ENCODE results near the gene FAM76B. TPM values are rescaled to one million over a fixed set of nuclear protein-coding genes. Genes with fewer than 3 reads are reported as not detected.
"Not testable (repeated sequence)": the region's sequence is repeated elsewhere in the genome, so short reads cannot be mapped to it uniquely, and the experiment has no call there.

The FAM76B gene
- polyA plus RNA-seq, 1 donor (not counting 4 experiments of a cell fraction or from before 2014, with no cell fraction given): 17.4 TPM

DNA sequence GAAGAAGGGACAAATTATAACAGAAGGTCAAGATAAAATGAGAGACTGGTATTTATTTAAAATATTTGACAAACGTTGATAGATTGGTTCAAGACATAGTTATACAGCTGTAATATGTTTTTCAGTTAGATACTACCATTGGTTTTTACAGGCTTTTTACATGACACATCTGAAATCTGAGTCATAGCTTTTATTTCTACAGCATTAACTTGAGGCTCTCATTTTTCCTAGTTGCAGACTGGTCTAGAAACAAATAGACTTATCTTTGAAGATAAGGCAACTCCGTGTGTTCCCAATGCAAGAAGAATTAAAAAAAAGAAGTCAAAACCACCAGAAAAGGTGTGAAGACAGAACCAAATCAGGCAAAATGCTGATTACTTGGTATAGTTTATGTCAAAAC lies 32.1 kb upstream of the FAM76B start:
- H3K36me3 ChIP-seq (ENCODE audit: control insufficient read depth in 2 of 2, extremely low read depth in 1 of 2, insufficient read depth in 2 of 2, low read length in 2 of 2): peaks cover 1 to 10% of the 10 kb centered on the region in 2 experiments
- no peak for FAIRE-seq

DNA sequence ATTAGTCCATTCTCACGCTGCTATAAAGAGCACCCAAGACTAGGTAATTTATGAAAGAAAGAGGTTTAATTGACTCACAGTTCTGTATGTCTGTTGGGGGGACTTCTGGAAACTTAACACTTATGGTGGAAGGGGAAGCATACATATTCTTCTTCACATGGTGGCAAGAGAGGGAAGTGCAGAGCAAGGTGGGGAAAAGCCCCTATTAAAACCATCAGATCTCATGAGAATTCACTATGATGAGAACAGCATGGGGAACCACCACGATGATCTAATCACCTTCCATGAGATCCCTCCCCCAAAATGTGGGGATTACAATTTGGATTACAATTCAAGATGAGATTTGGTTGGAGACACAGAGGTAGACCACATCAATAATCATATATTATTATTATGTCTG lies 26.5 kb upstream of the FAM76B start:
- Histone ChIP-seq H4K20me1 (ENCODE audit: control insufficient read depth, extremely low read depth, insufficient read depth, low read length) (no peaks in the 10 kb centered on the region), H3K9me1 (ENCODE audit: control insufficient read depth, extremely low read depth, insufficient read depth, low read length) (no peaks in the 10 kb centered on the region), H3K79me2 (ENCODE audit: control insufficient read depth, insufficient read depth, low read length) (no peaks in the 10 kb centered on the region), H3K36me3 (ENCODE audit: control insufficient read depth in 2 of 2, extremely low read depth in 1 of 2, insufficient read depth in 2 of 2, low read length in 2 of 2) (peaks cover 0 to 4% of the 10 kb centered on the region in 2 experiments), H3K9me3 (ENCODE audit: control insufficient read depth, low read depth, low read length) (no peaks in the 10 kb centered on the region), H3K9ac (ENCODE audit: control insufficient read depth, extremely low read depth, insufficient read depth, low read length) (no peak overlapping the region), H3K27ac (ENCODE audit: control insufficient read depth, insufficient read depth, low read length) (no peak overlapping the region), H3K4me3 (ENCODE audit: control insufficient read depth in 2 of 3, extremely low read depth in 1 of 3, insufficient read depth in 2 of 3, low read depth in 1 of 3, low read length in 3 of 3) (no peak overlapping the region), H3K27me3 (ENCODE audit: control insufficient read depth, extremely low read depth, insufficient read depth, low read length) (no peaks in the 10 kb centered on the region), H2AFZ (ENCODE audit: control insufficient read depth, low read length) (no peak overlapping the region), H3K4me1 (ENCODE audit: control insufficient read depth, extremely low read depth, insufficient read depth, low read length) (no peaks in the 10 kb centered on the region), H3K4me2 (ENCODE audit: control insufficient read depth, extremely low read depth, insufficient read depth, low read depth, low read length) (no peak overlapping the region)
- dilution Hi-C loops (cut with MboI; ENCODE audit: extremely low pct_ligation_motif_present, low sequenced_read_pairs): no loop called here
- no peak for TF ChIP-seq EZH2 (IDR thresholded peaks at IDR 0.05; ENCODE audit: low read length)
- TF ChIP-seq, protein P1, sequence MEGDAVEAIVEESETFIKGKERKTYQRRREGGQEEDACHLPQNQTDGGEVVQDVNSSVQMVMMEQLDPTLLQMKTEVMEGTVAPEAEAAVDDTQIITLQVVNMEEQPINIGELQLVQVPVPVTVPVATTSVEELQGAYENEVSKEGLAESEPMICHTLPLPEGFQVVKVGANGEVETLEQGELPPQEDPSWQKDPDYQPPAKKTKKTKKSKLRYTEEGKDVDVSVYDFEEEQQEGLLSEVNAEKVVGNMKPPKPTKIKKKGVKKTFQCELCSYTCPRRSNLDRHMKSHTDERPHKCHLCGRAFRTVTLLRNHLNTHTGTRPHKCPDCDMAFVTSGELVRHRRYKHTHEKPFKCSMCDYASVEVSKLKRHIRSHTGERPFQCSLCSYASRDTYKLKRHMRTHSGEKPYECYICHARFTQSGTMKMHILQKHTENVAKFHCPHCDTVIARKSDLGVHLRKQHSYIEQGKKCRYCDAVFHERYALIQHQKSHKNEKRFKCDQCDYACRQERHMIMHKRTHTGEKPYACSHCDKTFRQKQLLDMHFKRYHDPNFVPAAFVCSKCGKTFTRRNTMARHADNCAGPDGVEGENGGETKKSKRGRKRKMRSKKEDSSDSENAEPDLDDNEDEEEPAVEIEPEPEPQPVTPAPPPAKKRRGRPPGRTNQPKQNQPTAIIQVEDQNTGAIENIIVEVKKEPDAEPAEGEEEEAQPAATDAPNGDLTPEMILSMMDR (optimal IDR thresholded peaks at IDR 0.05 in 1 of 3, IDR thresholded peaks at IDR 0.05 in 1 of 3, conservative IDR thresholded peaks at IDR 0.05 in 1 of 3; ENCODE audit: extremely low read depth in 1 of 3, insufficient read depth in 2 of 3, low read length in 3 of 3): no peak
- FAIRE-seq (no peak), DNase-seq (ENCODE audit: low read depth, low spot score) (no peak)

More for the DNA sequence above, 32.1 kb upstream of the FAM76B start:
- Histone ChIP-seq H3K9ac (ENCODE audit: control insufficient read depth, extremely low read depth, insufficient read depth, low read length) (no peak overlapping the region), H2AFZ (ENCODE audit: control insufficient read depth, low read length) (no peak overlapping the region), H3K27me3 (ENCODE audit: control insufficient read depth, extremely low read depth, insufficient read depth, low read length) (no peaks in the 10 kb centered on the region), H3K4me1 (ENCODE audit: control insufficient read depth, extremely low read depth, insufficient read depth, low read length) (no peaks in the 10 kb centered on the region), H4K20me1 (ENCODE audit: control insufficient read depth, extremely low read depth, insufficient read depth, low read length) (no peaks in the 10 kb centered on the region), H3K79me2 (ENCODE audit: control insufficient read depth, insufficient read depth, low read length) (no peaks in the 10 kb centered on the region), H3K4me2 (ENCODE audit: control insufficient read depth, extremely low read depth, insufficient read depth, low read depth, low read length) (no peak overlapping the region), H3K4me3 (ENCODE audit: control insufficient read depth in 2 of 3, extremely low read depth in 1 of 3, insufficient read depth in 2 of 3, low read depth in 1 of 3, low read length in 3 of 3) (no peak overlapping the region), H3K9me3 (ENCODE audit: control insufficient read depth, low read depth, low read length) (no peaks in the 10 kb centered on the region), H3K27ac (ENCODE audit: control insufficient read depth, insufficient read depth, low read length) (no peak overlapping the region), H3K9me1 (ENCODE audit: control insufficient read depth, extremely low read depth, insufficient read depth, low read length) (no peaks in the 10 kb centered on the region)
- DNase-seq (ENCODE audit: low read depth, low spot score): no peak
- dilution Hi-C loops (cut with MboI; ENCODE audit: extremely low pct_ligation_motif_present, low sequenced_read_pairs): no loop called here
- TF ChIP-seq, protein P1 (optimal IDR thresholded peaks at IDR 0.05 in 1 of 3, IDR thresholded peaks at IDR 0.05 in 1 of 3, conservative IDR thresholded peaks at IDR 0.05 in 1 of 3; ENCODE audit: extremely low read depth in 1 of 3, insufficient read depth in 2 of 3, low read length in 3 of 3): no peak

DNA sequence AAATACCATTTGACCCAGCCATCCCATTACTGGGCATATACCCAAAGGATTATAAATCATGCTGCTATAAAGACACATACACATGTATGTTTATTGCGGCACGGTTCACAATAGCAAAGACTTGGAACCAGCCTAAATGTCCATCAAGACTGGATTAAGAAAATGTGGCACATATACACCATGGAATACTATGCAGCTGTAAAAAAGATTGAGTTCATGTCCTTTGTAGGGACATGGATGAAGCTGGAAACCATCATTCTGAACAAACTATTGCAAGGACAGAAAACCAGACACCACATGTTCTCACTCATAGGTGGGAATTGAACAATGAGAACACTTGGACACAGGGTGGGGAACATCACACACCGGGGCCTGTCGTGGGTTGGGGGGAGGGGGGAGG lies 21.5 kb upstream of the FAM76B start:
- H3K4me3 ChIP-seq (ENCODE audit: control insufficient read depth in 2 of 3, extremely low read depth in 1 of 3, insufficient read depth in 2 of 3, low read depth in 1 of 3, low read length in 3 of 3); H3K27ac ChIP-seq (ENCODE audit: control insufficient read depth, insufficient read depth, low read length); H3K4me2 ChIP-seq (ENCODE audit: control insufficient read depth, extremely low read depth, insufficient read depth, low read depth, low read length); H3K9ac ChIP-seq (ENCODE audit: control insufficient read depth, extremely low read depth, insufficient read depth, low read length); dilution Hi-C loops (cut with MboI; ENCODE audit: extremely low pct_ligation_motif_present, low sequenced_read_pairs); H3K27me3 ChIP-seq (ENCODE audit: control insufficient read depth, extremely low read depth, insufficient read depth, low read length); H3K79me2 ChIP-seq (ENCODE audit: control insufficient read depth, insufficient read depth, low read length); H3K4me1 ChIP-seq (ENCODE audit: control insufficient read depth, extremely low read depth, insufficient read depth, low read length); H3K9me3 ChIP-seq (ENCODE audit: control insufficient read depth, low read depth, low read length); H3K9me1 ChIP-seq (ENCODE audit: control insufficient read depth, extremely low read depth, insufficient read depth, low read length); H4K20me1 ChIP-seq (ENCODE audit: control insufficient read depth, extremely low read depth, insufficient read depth, low read length); FAIRE-seq; DNase-seq (ENCODE audit: low read depth, low spot score); H3K36me3 ChIP-seq (ENCODE audit: control insufficient read depth in 2 of 2, extremely low read depth in 1 of 2, insufficient read depth in 2 of 2, low read length in 2 of 2); H2AFZ ChIP-seq (ENCODE audit: control insufficient read depth, low read length): not testable (repeated sequence)

DNA sequence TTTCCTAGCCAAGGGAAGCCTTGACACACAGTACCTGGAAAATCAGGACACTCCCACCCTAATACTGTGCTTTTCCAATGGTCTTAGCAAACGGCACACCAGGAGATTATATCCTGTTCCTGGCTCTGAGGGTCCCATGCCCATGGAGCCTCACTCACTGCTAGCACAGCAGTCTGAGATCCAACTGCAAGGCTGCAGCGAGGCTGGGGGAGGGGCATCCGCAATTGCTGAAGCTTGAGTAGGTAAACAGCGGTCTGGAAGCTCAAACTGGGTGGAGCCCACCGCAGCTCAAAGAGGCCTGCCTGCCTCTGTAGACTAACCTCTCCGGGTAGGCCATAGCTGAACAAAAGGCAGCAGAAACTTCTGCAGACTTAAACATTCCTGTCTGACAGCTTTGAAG lies 16.9 kb upstream of the FAM76B start:
- H3K79me2 ChIP-seq (ENCODE audit: control insufficient read depth, insufficient read depth, low read length); H3K4me1 ChIP-seq (ENCODE audit: control insufficient read depth, extremely low read depth, insufficient read depth, low read length); dilution Hi-C loops (cut with MboI; ENCODE audit: extremely low pct_ligation_motif_present, low sequenced_read_pairs); H3K27me3 ChIP-seq (ENCODE audit: control insufficient read depth, extremely low read depth, insufficient read depth, low read length); H3K9ac ChIP-seq (ENCODE audit: control insufficient read depth, extremely low read depth, insufficient read depth, low read length); FAIRE-seq; H3K9me3 ChIP-seq (ENCODE audit: control insufficient read depth, low read depth, low read length); H4K20me1 ChIP-seq (ENCODE audit: control insufficient read depth, extremely low read depth, insufficient read depth, low read length); H3K27ac ChIP-seq (ENCODE audit: control insufficient read depth, insufficient read depth, low read length); DNase-seq (ENCODE audit: low read depth, low spot score); H3K36me3 ChIP-seq (ENCODE audit: control insufficient read depth in 2 of 2, extremely low read depth in 1 of 2, insufficient read depth in 2 of 2, low read length in 2 of 2); H3K9me1 ChIP-seq (ENCODE audit: control insufficient read depth, extremely low read depth, insufficient read depth, low read length); H3K4me3 ChIP-seq (ENCODE audit: control insufficient read depth in 2 of 3, extremely low read depth in 1 of 3, insufficient read depth in 2 of 3, low read depth in 1 of 3, low read length in 3 of 3); H3K4me2 ChIP-seq (ENCODE audit: control insufficient read depth, extremely low read depth, insufficient read depth, low read depth, low read length); H2AFZ ChIP-seq (ENCODE audit: control insufficient read depth, low read length): not testable (repeated sequence)

Data from keratinocyte (primary cell).